Activated B cell treated with CpG ODN at 0.5 μM for 24 hours (primary cell): ENCODE measurements around the gene SLC25A25. TPM values are rescaled to one million over a fixed set of nuclear protein-coding genes. Genes with fewer than 3 reads are reported as not detected.

Experiments used
- ATAC-seq: fragments of 200-7000 bp; cut with Tn5 transposase; one replicate; pipeline ENCODE4 v1.10.0; 2021; ENCODE audit warnings: low read depth, mild to moderate bottlenecking, moderate library complexity
- CTCF ChIA-PET: fragments of 350-600 bp; sonication (Branson Sonifier 250); formaldehyde crosslinking; loops from one replicate; lab custom pipeline; 2021; ENCODE audit warnings: antibody characterized with exemption; lab: Charles Lee
- POLR2A ChIA-PET: fragments of 350-600 bp; sonication (Branson Sonifier 250); formaldehyde crosslinking; loops from one replicate; lab custom pipeline; 2021; ENCODE audit warnings: antibody characterized with exemption; lab: Charles Lee
- DNase-seq: peaks from one replicate; pipeline ENCODE4 v3.0.0; 2022
- H3K27ac Mint-ChIP-seq: one replicate; pipeline ENCODE4 v1.8.0; 2020; ENCODE audit warnings: mixed read lengths
- H3K27me3 Mint-ChIP-seq: one replicate; pipeline ENCODE4 v1.8.0; 2021; ENCODE audit warnings: mixed read lengths
- H3K36me3 Mint-ChIP-seq: one replicate; pipeline ENCODE4 v1.8.0; 2021; ENCODE audit warnings: low read depth, mixed read lengths
- H3K4me1 Mint-ChIP-seq: one replicate; pipeline ENCODE4 v1.8.0; 2021; ENCODE audit warnings: mixed read lengths
- H3K4me3 Mint-ChIP-seq: one replicate; pipeline ENCODE4 v1.8.0; 2020; ENCODE audit warnings: mild to moderate bottlenecking, mixed read lengths
- H3K9me3 Mint-ChIP-seq: one replicate; pipeline ENCODE4 v1.8.0; 2020; ENCODE audit warnings: mixed read lengths
- CTCF ChIP-seq: fragments of 200-600 bp; IDR thresholded peaks from one replicate; pipeline ENCODE4 v1.8.0; 2022; ENCODE audit warnings: antibody characterized with exemption, mild to moderate bottlenecking
- intact Hi-C: fragments of 100-400 bp; cut with micrococcal nuclease; formaldehyde crosslinking; loops from one replicate; pipeline ENCODE4 v1.15.1; 2024
- total RNA-seq: library from RNA; stranded (reverse); gene quantifications from 2 replicates; pipeline ENCODE4 v1.2.3, GENCODE V29; 2022

SLC25A25 gene
- total RNA-seq, 1 donor from 2014 or later, result 9.4 TPM

GRCh38 chr9:128055344-128056040, 12.5 kb upstream of the SLC25A25 start:
- Mint-ChIP-seq H3K4me1 (no peaks in the 10 kb centered on the region), H3K27me3 (no peaks in the 10 kb centered on the region), H3K36me3 (no peaks in the 10 kb centered on the region), H3K9me3 (no peaks in the 10 kb centered on the region), H3K27ac (no peak overlapping the region), H3K4me3 (no peak overlapping the region)
- ATAC-seq (no peak), DNase-seq (no peak)
- intact Hi-C loops, result no loop called here
- ChIA-PET CTCF (interaction anchor here (0.9 kb wide), 1 partner anchor 113 kb away, joined by 3 read pairs; no protein-coding TSS in a partner anchor), POLR2A (interaction anchor here (0.6 to 1.0 kb wide), 3 partner anchors 12 to 18 kb away, joined by 3 to 8 read pairs (median 5); partner anchors contain the start of genes NAIF1 and SLC25A25)
- TF ChIP-seq CTCF, result no peak

- POLR2A ChIA-PET, result interaction anchor here (0.7 to 1.0 kb wide), 2 partner anchors 11 to 16 kb away, joined by 3 to 5 read pairs; partner anchors contain the start of genes NAIF1 and SLC25A25
- H3K4me3 Mint-ChIP-seq, result no peak overlapping the region
- TF ChIP-seq CTCF, result no peak
- no peaks in the 10 kb centered on the region for H3K36me3 Mint-ChIP-seq
- H3K27me3 Mint-ChIP-seq, result no peaks in the 10 kb centered on the region
- DNase-seq (no peak), ATAC-seq (no peak)
- CTCF ChIA-PET, result interaction anchor here (0.9 kb wide), 1 partner anchor 114 kb away, joined by 3 read pairs; no protein-coding TSS in a partner anchor
- H3K4me1 Mint-ChIP-seq, result peaks cover 4% of the 10 kb centered on the region
- intact Hi-C loops, result no loop called here
- no peak overlapping the region for H3K27ac Mint-ChIP-seq
- H3K9me3 Mint-ChIP-seq, result no peaks in the 10 kb centered on the region
Observed at GRCh38 chr9:128056086-128056485, 11.9 kb upstream of the SLC25A25 start.

DNA sequence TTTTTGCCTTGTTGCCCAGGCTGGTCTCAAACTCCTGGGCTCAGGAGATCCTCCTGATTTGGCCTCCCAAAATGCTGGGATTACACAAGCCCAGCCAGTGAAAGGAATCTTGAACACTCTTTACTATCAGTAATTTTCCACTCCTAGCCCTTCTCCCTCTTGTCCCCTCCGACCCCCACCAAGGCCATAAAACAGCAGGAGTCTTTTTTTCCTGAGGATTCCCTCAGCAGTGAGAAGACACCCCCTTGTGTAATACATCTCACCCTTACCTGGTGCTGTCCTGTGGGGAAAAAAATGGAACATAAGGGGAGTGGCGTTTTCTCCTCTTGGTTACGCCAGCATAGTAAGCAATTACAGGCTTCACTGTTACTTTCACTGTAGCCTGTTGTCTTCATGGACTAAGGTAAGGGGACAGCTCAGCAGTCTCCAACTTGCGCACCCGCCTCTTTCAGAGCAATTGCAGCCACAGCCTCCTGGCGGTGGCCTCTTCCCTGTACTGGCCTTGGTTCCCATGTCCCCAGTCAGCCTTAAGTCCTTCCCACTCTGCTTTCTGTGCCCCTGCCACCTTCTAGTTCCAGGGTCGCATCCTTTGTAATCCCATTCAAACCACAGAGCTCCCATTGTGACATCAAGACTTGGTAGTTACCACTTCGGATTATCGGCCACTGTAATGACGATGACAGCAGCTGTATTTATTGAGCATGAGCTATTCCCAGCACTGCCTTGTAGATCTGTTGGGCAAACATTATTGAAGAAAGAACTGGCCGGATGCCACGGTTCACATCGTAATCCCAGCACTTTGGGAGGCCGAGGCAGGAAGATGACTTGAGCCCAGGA, 10.9 kb upstream of the SLC25A25 start:
- Mint-ChIP-seq H3K36me3 (peaks cover 3% of the 10 kb centered on the region), H3K4me3 (no peak overlapping the region), H3K27ac (no peak overlapping the region), H3K27me3 (no peaks in the 10 kb centered on the region), H3K9me3 (no peaks in the 10 kb centered on the region), H3K4me1 (peaks cover 14% of the 10 kb centered on the region)
- intact Hi-C loops, result no loop called here
- DNase-seq (no peak), ATAC-seq (no peak)
- TF ChIP-seq CTCF, result no peak
- POLR2A ChIA-PET, result interaction anchor here (1.2 to 1.7 kb wide), 2 partner anchors 9 to 11 kb away, joined by 3 to 4 read pairs; partner anchors contain the start of gene SLC25A25
- CTCF ChIA-PET, result no interaction called here

DNA sequence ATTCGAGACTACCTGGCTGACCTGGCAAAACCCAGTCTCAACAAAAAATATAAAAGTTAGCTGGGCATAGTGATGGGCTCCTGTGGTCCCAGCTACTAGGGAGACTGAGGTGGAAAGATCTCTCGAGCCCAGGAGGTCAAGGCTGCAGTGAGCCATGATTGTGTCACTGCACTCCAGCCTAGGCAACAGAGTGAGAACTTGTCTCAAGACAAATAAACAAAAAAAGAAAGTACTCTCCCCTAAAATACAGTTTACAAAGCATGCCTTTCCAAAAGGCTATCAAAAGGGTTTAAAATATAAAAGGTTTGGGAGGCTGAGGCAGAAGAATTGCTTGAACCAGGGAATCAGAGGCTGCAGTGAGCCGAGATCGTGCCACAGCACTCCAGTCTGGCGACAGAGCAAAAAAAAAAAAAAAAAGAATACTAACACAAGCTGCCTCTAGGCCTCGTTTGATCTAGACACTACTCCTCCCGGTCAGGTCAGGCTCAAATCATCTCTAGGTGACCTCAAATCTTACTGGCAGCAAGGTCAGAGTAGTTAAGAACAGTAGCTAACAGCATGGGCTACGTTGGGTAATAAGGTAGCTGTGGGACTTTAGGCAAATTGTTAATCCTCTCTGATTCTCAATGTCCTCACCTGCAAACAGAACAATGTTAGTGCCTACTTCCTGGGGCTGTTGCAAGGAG, 10.2 kb upstream of the SLC25A25 start:
- Mint-ChIP-seq H3K4me3 (no peak overlapping the region), H3K4me1 (peaks cover 21% of the 10 kb centered on the region), H3K27me3 (no peaks in the 10 kb centered on the region), H3K9me3 (no peaks in the 10 kb centered on the region), H3K27ac (no peak overlapping the region), H3K36me3 (peaks cover 6% of the 10 kb centered on the region)
- intact Hi-C loops, result no loop called here
- ChIA-PET POLR2A (interaction anchor here (1.1 to 1.7 kb wide), 3 partner anchors 8 to 35 kb away, joined by 3 to 4 read pairs (median 3); partner anchors contain the start of gene SLC25A25), CTCF (no interaction called here)
- TF ChIP-seq CTCF, result no peak
- no peak for ATAC-seq
- no peak for DNase-seq
